HL-60 (cell line): ENCODE results near the gene TRIM43.
"Not testable (repeated sequence)": the region's sequence is repeated elsewhere in the genome, so short reads cannot be mapped to it uniquely, and the experiment has no call there.

Experiments used
- CTCF ChIP-seq: IDR thresholded peaks from one replicate; pipeline ENCODE4 v1.5.1; 2011; ENCODE audit warnings: low read length, control low read depth, inconsistent platforms; ENCODE audit not compliant: insufficient read depth
- REST ChIP-seq: IDR thresholded peaks from 2 replicates; pipeline ENCODE4 v1.6.1; 2012; ENCODE audit warnings: low read depth; ENCODE audit not compliant: insufficient replicate concordance

- TF ChIP-seq CTCF, REST: not testable (repeated sequence)
Observed at GRCh38 chr2:95622728-95623127, 30.9 kb downstream of the TRIM43 start.
